Testis (tissue), 3 donors: ENCODE data around the gene SDF2L1. TPM values are rescaled to one million over a fixed set of nuclear protein-coding genes. Genes with fewer than 3 reads are reported as not detected.
"Not testable (repeated sequence)": the region's sequence is repeated elsewhere in the genome, so short reads cannot be mapped to it uniquely, and the experiment has no call there.

Source experiments
- DNase-seq: peaks from one replicate; pipeline ENCODE4 v3.0.0-alpha.2; 2019
- H3K27ac ChIP-seq, 2 donors: fragments of 200-600 bp; sonication (generic); one replicate each; pipeline ENCODE4 v1.5.1; 2019
- H3K27me3 ChIP-seq: fragments of 200-600 bp; sonication (generic); one replicate; pipeline ENCODE4 v1.5.1; 2019
- H3K36me3 ChIP-seq: fragments of 200-600 bp; sonication (generic); one replicate; pipeline ENCODE4 v1.5.1; 2017; ENCODE audit warnings: low read depth; ENCODE audit errors: missing control alignments
- H3K4me1 ChIP-seq: fragments of 200-600 bp; sonication (generic); one replicate; pipeline ENCODE4 v1.5.1; 2019
- H3K4me3 ChIP-seq, 2 donors: fragments of 200-600 bp; sonication (generic); one replicate each; pipeline ENCODE4 v1.5.1; 2017 to 2019
- H3K9me3 ChIP-seq: fragments of 200-600 bp; sonication (generic); one replicate; pipeline ENCODE4 v1.5.1; 2017
- CTCF ChIP-seq, 3 experiments: fragments of 450-650 bp in 2 of 3; fragments of 200-600 bp in 1 of 3; sonication (generic) in 1 of 3; IDR thresholded peaks; one replicate each; pipeline ENCODE4 v1.5.1; 2016 to 2019; ENCODE audit warnings: antibody characterized with exemption in 3 of 3, mild to moderate bottlenecking in 2 of 3, moderate library complexity in 1 of 3
- POLR2A ChIP-seq: fragments of 450-650 bp; IDR thresholded peaks from one replicate; pipeline ENCODE4 v1.6.1; 2017; ENCODE audit warnings: antibody characterized with exemption, mild to moderate bottlenecking, moderate library complexity
- WGBS, 2 donors: methylation state at CpG; one replicate each; pipeline ENCODE4 v1.1.5; 2018; 5-methylcytosine and 5-hydroxymethylcytosine counted together
- intact Hi-C: fragments of 100-400 bp; cut with DNase I; formaldehyde crosslinking; loops from one replicate; pipeline ENCODE4 v1.15.1; 2023; ENCODE audit warnings: low total_unique reads
- polyA plus RNA-seq: library from polyadenylated mRNA; stranded (reverse); fragments of 350-450 nt; fragmentation: Illumina TruSeq; extraction: RNeasy Lipid Tissue Mini Kit (QIAGEN cat#74804); gene quantifications from one replicate; pipeline ENCODE4 v1.2.3, GENCODE V29; 2014; ENCODE audit warnings: low read depth, low replicate concordance; ENCODE audit not compliant: insufficient read depth
- total RNA-seq, 2 donors: library from RNA; depleted of rRNA; stranded (reverse); fragments of >200 nt; gene quantifications; one replicate each; pipeline ENCODE4 v1.2.3, GENCODE V29; 2016

The SDF2L1 gene
- total and polyA plus RNA-seq, 3 donors from 2014 or later, result 23.9 to 34.3 (median 33.0) TPM

DNA sequence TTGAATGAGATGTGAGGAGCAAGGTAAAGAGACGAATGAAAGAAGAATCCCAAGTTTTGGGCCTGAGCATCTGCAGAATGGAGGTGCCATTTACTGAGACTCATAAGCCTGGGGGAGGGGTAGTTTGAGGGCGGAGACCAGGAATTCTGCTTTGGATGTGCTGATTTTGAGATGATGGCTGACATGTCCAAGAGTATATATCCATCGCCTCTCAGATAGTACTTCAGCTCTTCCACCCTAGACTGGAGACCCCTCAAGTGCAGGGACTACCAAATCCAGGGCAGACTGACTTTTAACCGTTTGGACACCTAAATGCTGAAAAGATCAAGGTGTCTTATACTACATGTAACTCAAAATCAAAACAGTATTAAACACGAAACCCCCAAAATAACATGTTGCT lies 1.3 kb upstream of the SDF2L1 start:
- H3K4me1 ChIP-seq, result peaks cover 4% of the 10 kb centered on the region
- DNase-seq, result no peak
- WGBS, 2 donors, result 66 to 80% methylated on average over 5 of the region's 5 CpGs
- no peaks in the 10 kb centered on the region for H3K27me3 ChIP-seq
- H3K4me3 ChIP-seq, result no peak overlapping the region
- H3K36me3 ChIP-seq, result no peaks in the 10 kb centered on the region
- intact Hi-C loops, result no loop called here
- TF ChIP-seq POLR2A (no peak), CTCF (IDR thresholded peaks at IDR 0.05) (no peak)
- H3K27ac ChIP-seq, result no peak overlapping the region
- no peaks in the 10 kb centered on the region for H3K9me3 ChIP-seq

- intact Hi-C loops, result no loop called here
- 7 to 8% methylated on average over 7 to 9 of the region's 9 CpGs for WGBS, 2 donors
These were observed 699 bp upstream of the SDF2L1 start for GRCh38 chr22:21641417-21641788.

DNA sequence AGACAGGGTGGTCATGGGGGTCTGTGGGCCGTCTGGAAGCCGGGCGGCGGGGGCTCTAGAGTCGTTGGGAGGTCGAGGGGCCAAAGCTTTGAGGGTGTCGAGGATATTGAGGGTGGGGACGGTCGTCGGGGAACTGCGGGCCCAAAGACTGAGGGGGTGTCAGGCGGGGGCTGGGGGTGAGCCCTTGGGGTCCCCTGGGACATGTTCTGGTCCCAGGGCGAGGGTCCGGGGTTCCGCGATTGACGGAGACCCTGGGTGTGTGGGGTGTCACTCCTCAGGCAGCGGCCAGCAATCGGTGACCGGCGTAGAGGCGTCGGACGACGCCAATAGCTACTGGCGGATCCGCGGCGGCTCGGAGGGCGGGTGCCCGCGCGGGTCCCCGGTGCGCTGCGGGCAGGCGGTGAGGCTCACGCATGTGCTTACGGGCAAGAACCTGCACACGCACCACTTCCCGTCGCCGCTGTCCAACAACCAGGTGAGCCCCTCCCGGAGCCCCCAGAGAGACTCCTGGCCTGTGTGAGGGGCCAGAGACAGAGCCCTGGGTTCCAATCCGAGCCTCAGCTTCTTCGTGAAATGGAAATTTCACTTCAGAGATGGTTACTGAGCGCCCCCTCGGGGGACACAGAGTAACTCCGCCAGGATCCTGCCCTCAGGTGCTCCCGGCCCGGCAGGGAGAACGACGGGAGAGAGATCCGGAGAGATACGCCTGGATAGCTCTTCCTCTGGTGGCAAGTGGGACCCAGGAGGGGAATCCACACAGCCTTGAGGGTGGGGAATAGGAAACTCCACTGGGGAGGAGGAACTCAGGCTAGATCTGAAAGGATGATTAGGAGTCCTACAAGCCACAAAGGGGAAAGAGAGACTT lies 714 bp downstream of the SDF2L1 start:
- Histone ChIP-seq H3K4me1 (peaks cover 4% of the 10 kb centered on the region), H3K36me3 (no peaks in the 10 kb centered on the region), H3K27me3 (no peaks in the 10 kb centered on the region), H3K9me3 (no peaks in the 10 kb centered on the region), H3K4me3 (peak overlapping the region; percentile 63 to 66), H3K27ac (no peak overlapping the region)
- intact Hi-C loops, result no loop called here
- 1 to 5% methylated on average over 13 to 46 of the region's 56 CpGs for WGBS, 2 donors
- peak; percentile 12 to 43 (median 30) for TF ChIP-seq CTCF (IDR thresholded peaks at IDR 0.05)
- no peak for TF ChIP-seq POLR2A
- no peak for DNase-seq

More at GRCh38 chr22:21641417-21641788, 699 bp upstream of the SDF2L1 start:
- no peaks in the 10 kb centered on the region for H3K9me3 ChIP-seq
- H3K36me3 ChIP-seq, result no peaks in the 10 kb centered on the region
- peak overlapping the region in 1 of 2 donors; percentile 8 for H3K27ac ChIP-seq
- DNase-seq, result peak; percentile 58
- peak in 1 of 3 experiments; percentile 12 for TF ChIP-seq CTCF (IDR thresholded peaks at IDR 0.05)
- TF ChIP-seq POLR2A, result no peak
- no peaks in the 10 kb centered on the region for H3K27me3 ChIP-seq
- H3K4me1 ChIP-seq, result peaks cover 4% of the 10 kb centered on the region
- peak overlapping the region; percentile 63 to 66 for H3K4me3 ChIP-seq

DNA sequence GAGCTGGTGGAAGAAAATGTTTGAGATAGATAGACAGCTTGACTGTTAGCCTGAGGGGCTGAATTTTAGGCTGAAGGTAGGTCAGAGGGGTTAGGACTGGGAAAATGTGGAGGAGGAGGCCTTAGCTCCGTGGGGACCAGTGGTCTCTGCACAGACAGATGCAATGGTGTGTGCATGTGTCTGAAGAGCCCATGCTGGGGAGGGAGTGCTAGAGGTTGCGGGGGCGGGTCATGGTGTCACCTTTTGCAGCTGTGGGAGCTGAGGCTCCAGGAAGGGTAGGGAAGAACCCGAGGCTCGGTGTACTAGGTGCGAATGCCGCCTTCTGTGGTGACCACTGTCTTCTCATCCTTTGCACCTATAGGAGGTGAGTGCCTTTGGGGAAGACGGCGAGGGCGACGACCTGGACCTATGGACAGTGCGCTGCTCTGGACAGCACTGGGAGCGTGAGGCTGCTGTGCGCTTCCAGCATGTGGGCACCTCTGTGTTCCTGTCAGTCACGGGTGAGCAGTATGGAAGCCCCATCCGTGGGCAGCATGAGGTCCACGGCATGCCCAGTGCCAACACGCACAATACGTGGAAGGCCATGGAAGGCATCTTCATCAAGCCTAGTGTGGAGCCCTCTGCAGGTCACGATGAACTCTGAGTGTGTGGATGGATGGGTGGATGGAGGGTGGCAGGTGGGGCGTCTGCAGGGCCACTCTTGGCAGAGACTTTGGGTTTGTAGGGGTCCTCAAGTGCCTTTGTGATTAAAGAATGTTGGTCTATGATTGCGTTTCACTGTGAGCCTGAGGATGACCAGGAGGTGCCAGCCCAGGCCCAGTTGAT lies 1.6 kb downstream of the SDF2L1 start:
- 86 to 87% methylated on average over 15 to 22 of the region's 22 CpGs for WGBS, 2 donors
- TF ChIP-seq POLR2A, result no peak
- TF ChIP-seq CTCF (IDR thresholded peaks at IDR 0.05), result no peak
- Histone ChIP-seq H3K27me3 (no peaks in the 10 kb centered on the region), H3K4me1 (peaks cover 4% of the 10 kb centered on the region), H3K4me3 (no peak overlapping the region), H3K36me3 (no peaks in the 10 kb centered on the region), H3K27ac (no peak overlapping the region), H3K9me3 (no peaks in the 10 kb centered on the region)
- intact Hi-C loops, result no loop called here
- DNase-seq, result no peak

- H3K9me3 ChIP-seq, H3K36me3 ChIP-seq, intact Hi-C loops, H3K4me3 ChIP-seq, H3K27ac ChIP-seq, H3K27me3 ChIP-seq, H3K4me1 ChIP-seq, DNase-seq: not testable (repeated sequence)
- 79 to 90% methylated on average over 6 of the region's 6 CpGs for WGBS, 2 donors
These were observed 3.4 kb downstream of the SDF2L1 start for GRCh38 chr22:21645513-21645912.
